Measurements from ENCODE around the gene DLGAP1.

DNA sequence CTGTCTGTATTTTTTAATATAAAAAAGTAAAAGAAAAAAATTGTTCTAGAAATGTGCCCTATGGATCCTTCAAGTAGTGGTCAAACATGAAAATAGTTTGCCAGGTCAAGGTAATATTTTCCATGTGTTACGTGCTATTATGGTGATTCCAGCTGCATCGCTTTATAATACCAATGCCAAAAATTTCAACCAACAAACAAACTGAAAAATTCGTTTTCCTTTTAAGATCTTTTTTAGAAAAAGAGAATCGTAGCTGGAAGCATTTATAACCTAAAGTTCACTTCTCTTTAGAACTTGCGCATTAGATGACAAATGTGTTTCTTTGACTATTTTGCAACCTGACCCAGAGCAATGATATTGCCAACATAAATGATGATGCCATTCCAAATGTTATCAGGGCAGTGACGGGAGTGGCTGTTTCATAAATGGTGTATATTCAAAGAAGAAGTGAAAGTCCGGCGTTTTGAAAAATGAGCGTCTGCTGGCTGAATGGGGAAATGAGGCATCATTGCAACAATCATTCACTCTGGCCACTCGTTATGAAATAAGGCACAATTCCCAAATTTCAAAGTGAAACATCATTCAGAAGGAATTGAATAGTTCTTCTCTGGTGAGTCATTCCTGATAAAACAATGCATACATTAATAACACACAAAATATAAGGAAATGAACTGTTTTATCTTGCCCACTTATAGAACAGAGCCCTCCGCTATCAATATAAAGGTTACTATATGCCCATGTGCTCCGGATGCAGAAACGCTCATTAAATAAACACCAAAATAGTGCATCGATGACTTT lies 707.7 kb downstream of the DLGAP1 start:
- TF ChIP-seq YY1 (IDR thresholded peaks at IDR 0.05; ENCODE audit: low read depth, low read length) (0 out of 2 replicates have a peak, but pooled peaks have one; percentile 21), POLR2AphosphoS5 (IDR thresholded peaks at IDR 0.05; ENCODE audit: low read length) (no peak), HDAC6 (IDR thresholded peaks at IDR 0.05; ENCODE audit: unreplicated experiment) (no peak), ZNF274 (IDR thresholded peaks at IDR 0.05; ENCODE audit: insufficient read depth, insufficient read length) (no peak)
